Fibroblast of lung (primary cell): ENCODE measurements around the gene JDP2.

ENCODE experiments used
- CTCF ChIP-seq, 2 donors: IDR thresholded peaks in 1 of 2; conservative IDR thresholded peaks in 1 of 2; 1 replicate in 1 of 2; 2 replicates in 1 of 2; pipeline ENCODE4 v1.5.1; 2011 to 2012; ENCODE audit warnings: low read length in 2 of 2, control low read depth in 1 of 2, inconsistent platforms in 1 of 2, low read depth in 1 of 2, mild to moderate bottlenecking in 1 of 2
- EZH2 ChIP-seq: IDR thresholded peaks from 2 replicates; pipeline ENCODE4 v1.5.1; 2012; ENCODE audit warnings: low read length, control low read depth, mild to moderate bottlenecking; ENCODE audit errors: missing control alignments

GRCh38 chr14:75494896-75495295 lies 67.1 kb downstream of the JDP2 start:
- TF ChIP-seq EZH2 (no peak), CTCF (conservative IDR thresholded peaks at IDR 0.05 in 1 of 2, IDR thresholded peaks at IDR 0.05 in 1 of 2; ENCODE audit: low read depth in 1 of 2, low read length in 2 of 2) (no peak)
